Nephron progenitor cell (in vitro differentiated cells): ENCODE results near the gene TCERG1.

Experiments used
- DNase-seq: peaks from one replicate; pipeline ENCODE4 v3.0.0; 2021
- H3K27ac Mint-ChIP-seq: 2 replicates; pipeline ENCODE4 v1.8.0; 2021; ENCODE audit warnings: mild to moderate bottlenecking, moderate library complexity, mixed read lengths
- H3K27me3 Mint-ChIP-seq: 2 replicates; pipeline ENCODE4 v1.8.0; 2021; ENCODE audit warnings: mild to moderate bottlenecking, low read depth, mixed read lengths; ENCODE audit not compliant: poor library complexity
- H3K36me3 Mint-ChIP-seq: 2 replicates; pipeline ENCODE4 v1.8.0; 2021; ENCODE audit warnings: low read depth, mixed read lengths
- H3K4me1 Mint-ChIP-seq: 2 replicates; pipeline ENCODE4 v1.8.0; 2021; ENCODE audit warnings: mixed read lengths
- H3K4me3 Mint-ChIP-seq: 2 replicates; pipeline ENCODE4 v1.8.0; 2021; ENCODE audit warnings: mild to moderate bottlenecking, moderate library complexity, mixed read lengths
- H3K9me3 Mint-ChIP-seq: 2 replicates; pipeline ENCODE4 v1.8.0; 2021; ENCODE audit warnings: mild to moderate bottlenecking, moderate library complexity, mixed read lengths
- TF ChIP-seq, protein P1 (sequence below): fragments of 200-600 bp; sonication (generic); IDR thresholded peaks from 2 replicates; pipeline ENCODE4 v1.5.0; 2021; ENCODE audit warnings: antibody characterized with exemption

The TCERG1 gene

GRCh38 chr5:146426853-146427618 lies 20.1 kb upstream of the TCERG1 start:
- H3K27me3 Mint-ChIP-seq: peaks cover 21% of the 10 kb centered on the region
- peaks cover 3% of the 10 kb centered on the region for H3K9me3 Mint-ChIP-seq
- no peak overlapping the region for H3K27ac Mint-ChIP-seq
- H3K36me3 Mint-ChIP-seq: no peaks in the 10 kb centered on the region
- TF ChIP-seq, protein P1, sequence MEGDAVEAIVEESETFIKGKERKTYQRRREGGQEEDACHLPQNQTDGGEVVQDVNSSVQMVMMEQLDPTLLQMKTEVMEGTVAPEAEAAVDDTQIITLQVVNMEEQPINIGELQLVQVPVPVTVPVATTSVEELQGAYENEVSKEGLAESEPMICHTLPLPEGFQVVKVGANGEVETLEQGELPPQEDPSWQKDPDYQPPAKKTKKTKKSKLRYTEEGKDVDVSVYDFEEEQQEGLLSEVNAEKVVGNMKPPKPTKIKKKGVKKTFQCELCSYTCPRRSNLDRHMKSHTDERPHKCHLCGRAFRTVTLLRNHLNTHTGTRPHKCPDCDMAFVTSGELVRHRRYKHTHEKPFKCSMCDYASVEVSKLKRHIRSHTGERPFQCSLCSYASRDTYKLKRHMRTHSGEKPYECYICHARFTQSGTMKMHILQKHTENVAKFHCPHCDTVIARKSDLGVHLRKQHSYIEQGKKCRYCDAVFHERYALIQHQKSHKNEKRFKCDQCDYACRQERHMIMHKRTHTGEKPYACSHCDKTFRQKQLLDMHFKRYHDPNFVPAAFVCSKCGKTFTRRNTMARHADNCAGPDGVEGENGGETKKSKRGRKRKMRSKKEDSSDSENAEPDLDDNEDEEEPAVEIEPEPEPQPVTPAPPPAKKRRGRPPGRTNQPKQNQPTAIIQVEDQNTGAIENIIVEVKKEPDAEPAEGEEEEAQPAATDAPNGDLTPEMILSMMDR: peak; percentile 74
- DNase-seq: peak; percentile 11
- H3K4me3 Mint-ChIP-seq: peak overlapping the region; percentile 7
- H3K4me1 Mint-ChIP-seq: peaks cover 50% of the 10 kb centered on the region

GRCh38 chr5:146427619-146427997 lies 19.5 kb upstream of the TCERG1 start:
- Mint-ChIP-seq H3K4me3 (peak overlapping the region; percentile 7), H3K4me1 (peaks cover 50% of the 10 kb centered on the region), H3K27me3 (peaks cover 25% of the 10 kb centered on the region), H3K27ac (no peak overlapping the region), H3K9me3 (peaks cover 3% of the 10 kb centered on the region), H3K36me3 (no peaks in the 10 kb centered on the region)
- TF ChIP-seq, protein P1: no peak
- DNase-seq: no peak

- H3K36me3 Mint-ChIP-seq: no peaks in the 10 kb centered on the region
- H3K4me3 Mint-ChIP-seq: no peak overlapping the region
- peaks cover 3% of the 10 kb centered on the region for H3K9me3 Mint-ChIP-seq
- DNase-seq: peak; percentile 28
- H3K4me1 Mint-ChIP-seq: peaks cover 50% of the 10 kb centered on the region
- TF ChIP-seq, protein P1: no peak
- peaks cover 25% of the 10 kb centered on the region for H3K27me3 Mint-ChIP-seq
- H3K27ac Mint-ChIP-seq: peak overlapping the region; percentile 10
Observed at GRCh38 chr5:146428658-146429057, 18.5 kb upstream of the TCERG1 start.

- DNase-seq: no peak
- H3K4me3 Mint-ChIP-seq: no peak overlapping the region
- peaks cover 41% of the 10 kb centered on the region for H3K27me3 Mint-ChIP-seq
- peaks cover 10% of the 10 kb centered on the region for H3K4me1 Mint-ChIP-seq
- H3K9me3 Mint-ChIP-seq: no peaks in the 10 kb centered on the region
- H3K27ac Mint-ChIP-seq: no peak overlapping the region
- TF ChIP-seq, protein P1: no peak
- H3K36me3 Mint-ChIP-seq: no peaks in the 10 kb centered on the region
Observed at GRCh38 chr5:146440353-146440752, 6.8 kb upstream of the TCERG1 start.

DNA sequence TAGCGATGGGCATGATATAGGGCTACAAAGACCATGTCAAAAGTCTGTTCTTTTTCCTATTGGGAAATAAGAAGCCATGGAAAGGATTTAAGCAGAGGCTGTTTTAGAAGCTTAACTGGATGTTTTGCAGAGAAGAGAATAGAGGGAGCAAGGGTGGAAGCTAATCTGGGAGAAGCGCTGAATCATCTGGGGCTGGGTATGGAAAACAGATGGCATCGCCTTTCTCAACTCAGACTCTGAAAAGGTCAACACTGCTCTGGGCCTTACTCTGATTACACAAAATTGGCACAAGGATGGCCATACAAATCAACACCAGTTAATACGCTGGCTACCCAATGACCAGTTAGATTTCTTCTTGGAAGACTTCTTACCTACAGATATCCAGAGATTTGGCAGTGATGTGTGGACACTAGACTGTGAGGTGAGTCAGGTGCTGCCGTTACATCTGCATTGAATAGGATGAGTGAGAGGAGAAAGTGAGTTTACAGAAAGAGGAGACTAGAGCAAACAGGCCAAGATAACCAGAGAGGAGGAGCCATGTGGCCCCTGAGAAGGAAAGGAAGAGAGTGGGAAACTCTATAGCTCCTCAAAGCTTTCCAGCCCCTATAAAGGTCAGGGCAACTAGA lies 6.2 kb upstream of the TCERG1 start:
- Mint-ChIP-seq H3K27me3 (peaks cover 37% of the 10 kb centered on the region), H3K9me3 (no peaks in the 10 kb centered on the region), H3K36me3 (no peaks in the 10 kb centered on the region), H3K27ac (peak overlapping the region; percentile 11), H3K4me3 (no peak overlapping the region), H3K4me1 (peaks cover 10% of the 10 kb centered on the region)
- TF ChIP-seq, protein P1: no peak
- DNase-seq: no peak
